GM06990 (cell line): ENCODE measurements around the gene MT1F.

ENCODE experiments used
- DNase-seq: peaks from one replicate; pipeline ENCODE4 v3.0.0-alpha.2; 2011; ENCODE audit not compliant: insufficient read length; ENCODE audit errors: extremely low read depth
- H3K27me3 ChIP-seq: replicated peaks from 2 replicates; pipeline ENCODE4 v1.6.0; 2011; ENCODE audit warnings: low read length; ENCODE audit not compliant: control insufficient read depth, insufficient read depth
- H3K36me3 ChIP-seq: 2 replicates; pipeline ENCODE4 v1.5.1; 2011; ENCODE audit warnings: low read length; ENCODE audit not compliant: control insufficient read depth, insufficient read depth
- H3K4me3 ChIP-seq: replicated peaks from 2 replicates; pipeline ENCODE4 v1.5.1; 2011; ENCODE audit warnings: low read depth, mild to moderate bottlenecking, control low read depth, low read length
- TF ChIP-seq, protein P1 (sequence below): IDR thresholded peaks from 2 replicates; pipeline ENCODE4 v1.5.1; 2011; ENCODE audit warnings: low read length, control low read depth, mild to moderate bottlenecking, inconsistent platforms; ENCODE audit not compliant: insufficient read depth, poor library complexity, severe bottlenecking

Gene MT1F

DNA sequence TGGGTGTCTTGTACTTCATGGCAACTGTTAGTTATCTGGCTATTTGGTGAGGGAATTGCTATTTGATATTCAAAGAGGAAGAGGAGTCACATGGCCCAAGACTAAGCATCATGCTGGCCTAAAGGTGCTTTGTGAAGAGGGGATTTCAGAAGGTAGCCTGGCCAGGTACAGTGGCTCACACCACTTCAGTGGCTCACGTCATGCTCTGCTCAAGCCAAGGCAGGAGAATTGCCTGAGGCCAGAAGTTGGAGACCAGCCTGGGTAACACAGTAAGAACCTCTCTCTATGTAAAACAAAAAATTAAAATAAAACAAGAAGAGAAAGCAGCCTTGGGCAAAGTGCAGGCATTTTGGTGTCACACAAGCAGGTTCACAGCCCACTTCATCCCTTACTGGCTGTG lies 12.4 kb upstream of the MT1F start:
- no peak overlapping the region for H3K4me3 ChIP-seq
- TF ChIP-seq, protein P1, sequence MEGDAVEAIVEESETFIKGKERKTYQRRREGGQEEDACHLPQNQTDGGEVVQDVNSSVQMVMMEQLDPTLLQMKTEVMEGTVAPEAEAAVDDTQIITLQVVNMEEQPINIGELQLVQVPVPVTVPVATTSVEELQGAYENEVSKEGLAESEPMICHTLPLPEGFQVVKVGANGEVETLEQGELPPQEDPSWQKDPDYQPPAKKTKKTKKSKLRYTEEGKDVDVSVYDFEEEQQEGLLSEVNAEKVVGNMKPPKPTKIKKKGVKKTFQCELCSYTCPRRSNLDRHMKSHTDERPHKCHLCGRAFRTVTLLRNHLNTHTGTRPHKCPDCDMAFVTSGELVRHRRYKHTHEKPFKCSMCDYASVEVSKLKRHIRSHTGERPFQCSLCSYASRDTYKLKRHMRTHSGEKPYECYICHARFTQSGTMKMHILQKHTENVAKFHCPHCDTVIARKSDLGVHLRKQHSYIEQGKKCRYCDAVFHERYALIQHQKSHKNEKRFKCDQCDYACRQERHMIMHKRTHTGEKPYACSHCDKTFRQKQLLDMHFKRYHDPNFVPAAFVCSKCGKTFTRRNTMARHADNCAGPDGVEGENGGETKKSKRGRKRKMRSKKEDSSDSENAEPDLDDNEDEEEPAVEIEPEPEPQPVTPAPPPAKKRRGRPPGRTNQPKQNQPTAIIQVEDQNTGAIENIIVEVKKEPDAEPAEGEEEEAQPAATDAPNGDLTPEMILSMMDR, result no peak

DNA sequence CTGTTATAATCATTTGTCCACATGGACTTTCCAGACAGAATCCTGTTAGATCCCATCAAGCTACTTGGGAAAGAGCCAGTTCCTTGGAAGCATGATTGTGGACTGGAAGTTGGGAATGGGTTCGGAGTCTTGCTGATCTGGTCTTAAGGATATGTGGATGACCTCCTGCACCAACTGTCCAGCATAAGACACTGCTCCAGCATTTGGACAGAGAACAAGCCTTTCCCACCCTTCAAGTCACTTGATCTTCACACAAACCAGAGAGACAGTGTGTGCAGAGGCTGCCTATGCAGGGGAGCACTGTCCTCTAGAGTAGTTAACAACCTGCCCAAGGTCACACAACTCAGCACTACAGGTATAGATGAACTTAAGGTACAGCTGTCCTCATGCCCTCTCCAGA lies 11.9 kb upstream of the MT1F start:
- TF ChIP-seq, protein P1, result no peak
- DNase-seq, result no peak

More for the DNA sequence above, 12.4 kb upstream of the MT1F start:
- DNase-seq, result no peak
- Histone ChIP-seq H3K27me3 (peaks cover 8% of the 10 kb centered on the region), H3K36me3 (no peaks in the 10 kb centered on the region)

DNA sequence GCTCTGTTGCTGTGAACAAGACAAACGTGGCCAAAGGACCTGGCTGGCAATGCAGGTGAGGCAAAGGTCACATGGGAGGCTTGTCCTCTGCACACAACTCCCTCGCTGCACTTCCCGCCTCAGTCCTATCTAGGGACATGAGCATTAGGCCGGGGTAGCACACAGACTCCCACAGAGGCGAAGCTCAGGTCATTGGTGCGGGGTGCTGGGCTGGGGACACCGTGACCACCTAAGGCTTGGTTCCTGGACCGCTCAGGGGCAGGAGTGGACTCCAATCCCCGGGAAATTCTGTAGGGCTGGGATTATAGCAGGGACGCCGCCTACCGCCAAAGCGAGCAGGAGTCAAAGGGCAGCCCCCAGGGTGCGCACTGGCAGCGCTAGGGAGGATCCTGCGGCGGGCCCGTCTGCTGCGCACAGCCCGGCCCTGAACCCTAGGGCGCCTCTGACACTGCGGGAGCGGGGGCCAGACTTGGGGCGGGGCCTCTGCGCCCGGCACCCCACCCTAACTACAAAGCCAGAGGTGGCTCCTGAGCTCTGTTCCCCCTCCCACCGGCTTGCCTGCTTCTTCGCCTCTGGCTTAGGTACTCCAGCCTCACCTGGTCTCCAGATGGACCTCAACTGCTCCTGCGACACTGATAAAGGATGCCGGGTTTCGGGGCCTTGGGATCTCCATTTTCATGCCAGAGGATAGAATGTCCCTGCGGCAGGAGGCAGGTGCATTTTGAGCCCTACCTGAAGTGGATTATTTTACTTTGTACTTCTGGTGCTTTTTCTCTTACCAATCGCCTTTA lies 9.9 kb upstream of the MT1F start:
- TF ChIP-seq, protein P1, result no peak
- H3K36me3 ChIP-seq, result no peaks in the 10 kb centered on the region
- H3K27me3 ChIP-seq, result peaks cover 9% of the 10 kb centered on the region
- no peak for DNase-seq
- H3K4me3 ChIP-seq, result no peak overlapping the region

More for the DNA sequence above, 11.9 kb upstream of the MT1F start:
- Histone ChIP-seq H3K36me3 (no peaks in the 10 kb centered on the region), H3K27me3 (peaks cover 8% of the 10 kb centered on the region), H3K4me3 (no peak overlapping the region)

DNA sequence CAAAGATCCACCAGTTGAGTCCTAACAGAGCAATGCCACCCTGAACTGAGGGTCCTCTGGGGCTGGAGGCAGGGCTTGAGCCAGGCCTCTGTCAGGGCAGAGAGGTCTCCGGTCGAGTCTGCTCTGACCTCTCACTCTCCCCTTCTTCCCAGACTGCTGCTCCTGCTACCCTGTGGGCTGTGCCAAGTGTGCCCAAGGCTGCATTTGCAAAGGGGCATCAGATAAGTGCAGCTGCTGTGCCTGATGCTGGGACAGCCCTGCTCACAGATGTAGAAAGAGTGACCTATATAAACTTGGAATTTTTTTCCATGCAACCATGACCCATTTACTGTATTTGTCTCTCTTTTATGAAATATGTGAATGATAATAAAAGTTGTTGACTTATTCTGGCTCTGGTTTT lies 8.5 kb upstream of the MT1F start:
- no peak for DNase-seq
- TF ChIP-seq, protein P1, result no peak
- peaks cover 8% of the 10 kb centered on the region for H3K27me3 ChIP-seq

DNA sequence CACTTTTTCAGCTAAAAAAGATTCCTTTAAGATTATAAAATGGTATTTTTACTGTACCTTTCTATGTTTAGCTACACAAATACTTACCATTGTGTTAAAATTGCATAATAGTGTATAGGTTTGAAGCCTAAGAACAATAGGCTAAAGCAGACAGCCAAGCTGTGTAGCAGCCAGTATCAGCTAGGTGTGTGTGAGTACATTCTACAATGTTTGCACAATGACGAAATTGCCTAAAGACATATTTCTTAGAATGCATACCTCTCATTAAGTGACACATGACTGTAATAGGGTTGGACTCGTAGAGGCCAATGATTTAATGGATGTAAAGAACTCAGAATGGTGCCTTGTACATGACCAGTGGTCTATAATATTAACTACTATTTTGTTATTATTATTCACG lies 7.9 kb upstream of the MT1F start:
- H3K27me3 ChIP-seq, result peaks cover 5% of the 10 kb centered on the region
- no peak for DNase-seq
- TF ChIP-seq, protein P1, result no peak
- no peak overlapping the region for H3K4me3 ChIP-seq
- no peaks in the 10 kb centered on the region for H3K36me3 ChIP-seq

More for the DNA sequence above, 8.5 kb upstream of the MT1F start:
- Histone ChIP-seq H3K36me3 (no peaks in the 10 kb centered on the region), H3K4me3 (no peak overlapping the region)
